ENCODE results near the gene ADAMTSL1. TPM values are rescaled to one million over a fixed set of nuclear protein-coding genes. Genes with fewer than 3 reads are reported as not detected.
"Not testable (repeated sequence)": the region's sequence is repeated elsewhere in the genome, so short reads cannot be mapped to it uniquely, and the experiment has no call there.

ADAMTSL1 gene
- polyA plus RNA-seq, 12 donors = 8.4 to 25.2 (median 16.0) TPM; not detected in 1

- no peak for DNase-seq
Measured at GRCh38 chr9:18923671-18924430, 449.9 kb downstream of the ADAMTSL1 start.

- no peak for DNase-seq
Measured at GRCh38 chr9:18925880-18926279, 451.9 kb downstream of the ADAMTSL1 start.

GRCh38 chr9:18926513-18926912 is 452.6 kb downstream of the ADAMTSL1 start:
- DNase-seq = no peak

- DNase-seq = no peak
Measured at GRCh38 chr9:18928711-18929110, 454.8 kb downstream of the ADAMTSL1 start.

- not testable (repeated sequence) for DNase-seq
Measured at GRCh38 chr9:18930611-18931010, 456.7 kb downstream of the ADAMTSL1 start.

GRCh38 chr9:18935541-18935940 is 461.6 kb downstream of the ADAMTSL1 start:
- no peak for DNase-seq

GRCh38 chr9:18936094-18936871 is 462.3 kb downstream of the ADAMTSL1 start:
- no peak for DNase-seq

GRCh38 chr9:18939943-18940342 is 466.0 kb downstream of the ADAMTSL1 start:
- DNase-seq = no peak

- DNase-seq = no peak
Measured at GRCh38 chr9:18941060-18941740, 467.2 kb downstream of the ADAMTSL1 start.

GRCh38 chr9:18942801-18943200 is 468.8 kb downstream of the ADAMTSL1 start:
- DNase-seq = no peak

GRCh38 chr9:18947892-18948339 is 474.0 kb downstream of the ADAMTSL1 start:
- DNase-seq = no peak

- no peak for DNase-seq
Measured at GRCh38 chr9:18951936-18952335, 478.0 kb downstream of the ADAMTSL1 start.

GRCh38 chr9:18955626-18956025 is 481.7 kb downstream of the ADAMTSL1 start:
- no peak for DNase-seq

Data from muscle of arm (tissue), 12 donors.